HuH-7 (cell line): ENCODE measurements around the gene FLNB.
A peak's percentile ranks its signal among the peaks of the same experiment; 100 is the strongest.

Experiments
- DNase-seq: peaks from one replicate; pipeline ENCODE4 v3.0.0; 2011; ENCODE audit warnings: low spot score

FLNB gene

GRCh38 chr3:58164906-58165821, 156.9 kb downstream of the FLNB start:
- no peak for DNase-seq

- DNase-seq, result peak; percentile 47
Observed at GRCh38 chr3:58167431-58168351, 159.5 kb downstream of the FLNB start.

- no peak for DNase-seq
Observed at GRCh38 chr3:58168498-58168897, 160.3 kb downstream of the FLNB start.

GRCh38 chr3:58169371-58169770, 161.1 kb downstream of the FLNB start:
- no peak for DNase-seq

GRCh38 chr3:58170376-58170775, 162.2 kb downstream of the FLNB start:
- DNase-seq, result no peak

- no peak for DNase-seq
Observed at GRCh38 chr3:58171126-58171525, 162.9 kb downstream of the FLNB start.

- DNase-seq, result no peak
Observed at GRCh38 chr3:58173029-58173668, 164.9 kb downstream of the FLNB start.

- peak; percentile 28 for DNase-seq
Observed at GRCh38 chr3:58173669-58174398, 165.6 kb downstream of the FLNB start.

GRCh38 chr3:58175187-58175436, 166.9 kb downstream of the FLNB start:
- no peak for DNase-seq

GRCh38 chr3:58175437-58176184, 167.4 kb downstream of the FLNB start:
- DNase-seq, result peak; percentile 24

- no peak for DNase-seq
Observed at GRCh38 chr3:58176185-58176530, 167.9 kb downstream of the FLNB start.

- DNase-seq, result no peak
Observed at GRCh38 chr3:58176827-58177489, 168.7 kb downstream of the FLNB start.

- DNase-seq, result peak; percentile 61
Observed at GRCh38 chr3:58177747-58178527, 169.7 kb downstream of the FLNB start.

- DNase-seq, result no peak
Observed at GRCh38 chr3:58178528-58179234, 170.5 kb downstream of the FLNB start.

GRCh38 chr3:58179235-58180098, 171.2 kb downstream of the FLNB start:
- DNase-seq, result no peak

- no peak for DNase-seq
Observed at GRCh38 chr3:58180099-58180880, 172.1 kb downstream of the FLNB start.

- no peak for DNase-seq
Observed at GRCh38 chr3:58180940-58181587, 172.8 kb downstream of the FLNB start.
